Endothelial cell of hepatic sinusoid (primary cell): ENCODE measurements around the gene THSD1.
"Not testable (repeated sequence)": the region's sequence is repeated elsewhere in the genome, so short reads cannot be mapped to it uniquely, and the experiment has no call there.

ENCODE experiments used
- in situ Hi-C: cut with HindIII; loops from 2 replicates; pipeline ENCODE4 v1.10.0; 2017; ENCODE audit warnings: low sequenced_read_pairs

Gene THSD1

GRCh38 chr13:52412128-52412527 is 6.2 kb upstream of the THSD1 start:
- in situ Hi-C loops, result no loop called here

GRCh38 chr13:52411629-52412028 is 5.7 kb upstream of the THSD1 start:
- in situ Hi-C loops, result no loop called here

- in situ Hi-C loops, result not testable (repeated sequence)
Measured at GRCh38 chr13:52408071-52408658, 2.2 kb upstream of the THSD1 start.

- in situ Hi-C loops, result not testable (repeated sequence)
Measured at GRCh38 chr13:52407436-52407835, 1.5 kb upstream of the THSD1 start.

- in situ Hi-C loops, result no loop called here
Measured at GRCh38 chr13:52406629-52407028, 657 bp upstream of the THSD1 start.

GRCh38 chr13:52405369-52405766 is 604 bp downstream of the THSD1 start:
- in situ Hi-C loops, result no loop called here

- in situ Hi-C loops, result no loop called here
Measured at GRCh38 chr13:52399708-52400107, 6.3 kb downstream of the THSD1 start.

- in situ Hi-C loops, result no loop called here
Measured at GRCh38 chr13:52399046-52399445, 6.9 kb downstream of the THSD1 start.

GRCh38 chr13:52395704-52396103 is 10.3 kb downstream of the THSD1 start:
- in situ Hi-C loops, result no loop called here

GRCh38 chr13:52394586-52394985 is 11.4 kb downstream of the THSD1 start:
- in situ Hi-C loops, result no loop called here

GRCh38 chr13:52393572-52394357 is 12.2 kb downstream of the THSD1 start:
- in situ Hi-C loops, result no loop called here

- in situ Hi-C loops, result no loop called here
Measured at GRCh38 chr13:52387721-52388120, 18.3 kb downstream of the THSD1 start.

GRCh38 chr13:52385870-52386269 is 20.1 kb downstream of the THSD1 start:
- in situ Hi-C loops, result no loop called here

- in situ Hi-C loops, result no loop called here
Measured at GRCh38 chr13:52383366-52383765, 22.6 kb downstream of the THSD1 start.

- in situ Hi-C loops, result no loop called here
Measured at GRCh38 chr13:52378312-52378711, 27.7 kb downstream of the THSD1 start.

GRCh38 chr13:52377898-52378297 is 28.1 kb downstream of the THSD1 start:
- in situ Hi-C loops, result no loop called here

GRCh38 chr13:52374873-52375411 is 31.0 kb downstream of the THSD1 start:
- in situ Hi-C loops, result loop anchor here (5.0 kb wide), 1 partner anchor 62 kb away; no protein-coding TSS in a partner anchor

- in situ Hi-C loops, result loop anchor here (5.0 kb wide), 1 partner anchor 63 kb away; no protein-coding TSS in a partner anchor
Measured at GRCh38 chr13:52374389-52374788, 31.6 kb downstream of the THSD1 start.

- in situ Hi-C loops, result loop anchor here (5.0 kb wide), 1 partner anchor 64 kb away; no protein-coding TSS in a partner anchor
Measured at GRCh38 chr13:52373277-52373676, 32.7 kb downstream of the THSD1 start.

- in situ Hi-C loops, result loop anchor here (5.0 kb wide), 1 partner anchor 66 kb away; no protein-coding TSS in a partner anchor
Measured at GRCh38 chr13:52371736-52372247, 34.2 kb downstream of the THSD1 start.

GRCh38 chr13:52366291-52366690 is 39.7 kb downstream of the THSD1 start:
- in situ Hi-C loops, result no loop called here
